Measurements from ENCODE around the gene ABI1.

GRCh38 chr10:26715137-26715487 lies 145.6 kb downstream of the ABI1 start:
- TF ChIP-seq POLR2AphosphoS5 (IDR thresholded peaks at IDR 0.05) (no peak), CTCF (IDR thresholded peaks at IDR 0.05) (no peak)
